HG03066 (cell line): Measurements from ENCODE around the gene LHFPL6.

Experiments used
- ATAC-seq: cut with Tn5 transposase; IDR thresholded peaks from one replicate; pipeline ENCODE4 v1.9.1; 2021; ENCODE audit warnings: low read depth; ENCODE audit not compliant: unreplicated experiment

Gene LHFPL6

DNA sequence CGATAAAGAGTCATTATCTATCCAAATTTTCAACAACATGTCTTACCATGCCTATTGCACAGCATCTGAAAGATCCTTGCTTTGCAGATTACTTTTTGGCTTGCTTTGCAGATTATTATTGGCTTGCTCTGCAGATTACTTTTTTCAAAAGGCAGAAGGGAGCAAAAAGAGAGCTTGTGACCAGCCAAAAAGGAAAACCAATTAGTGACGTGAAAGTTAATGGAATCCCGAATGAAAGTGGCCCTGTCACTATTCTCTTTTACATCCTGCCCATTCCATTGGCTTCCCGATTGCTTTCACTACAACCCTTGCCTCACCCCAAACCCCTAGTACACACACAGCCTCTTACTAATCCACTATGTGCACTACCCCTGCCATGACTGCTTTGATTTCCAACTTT, 81.3 kb downstream of the LHFPL6 start:
- ATAC-seq: no peak

DNA sequence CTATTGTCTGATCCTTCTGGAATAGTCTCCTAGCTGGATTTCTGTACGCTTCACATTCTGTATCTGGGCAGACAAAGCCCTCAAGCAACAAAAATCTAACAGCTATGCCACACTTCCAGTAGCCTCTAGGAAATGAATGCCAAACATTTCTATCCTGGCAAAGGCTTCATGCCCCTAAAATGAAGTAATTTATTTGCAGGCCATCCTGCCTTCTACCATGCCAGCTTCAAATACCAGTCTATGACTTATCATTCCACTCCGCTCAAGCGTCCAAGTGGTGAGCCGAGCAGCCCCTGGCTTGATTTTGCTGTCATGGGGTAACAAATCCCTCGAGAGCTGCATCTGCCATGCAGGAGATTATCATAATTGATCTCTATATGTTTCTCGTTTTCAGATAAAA, 86.9 kb downstream of the LHFPL6 start:
- ATAC-seq: no peak

DNA sequence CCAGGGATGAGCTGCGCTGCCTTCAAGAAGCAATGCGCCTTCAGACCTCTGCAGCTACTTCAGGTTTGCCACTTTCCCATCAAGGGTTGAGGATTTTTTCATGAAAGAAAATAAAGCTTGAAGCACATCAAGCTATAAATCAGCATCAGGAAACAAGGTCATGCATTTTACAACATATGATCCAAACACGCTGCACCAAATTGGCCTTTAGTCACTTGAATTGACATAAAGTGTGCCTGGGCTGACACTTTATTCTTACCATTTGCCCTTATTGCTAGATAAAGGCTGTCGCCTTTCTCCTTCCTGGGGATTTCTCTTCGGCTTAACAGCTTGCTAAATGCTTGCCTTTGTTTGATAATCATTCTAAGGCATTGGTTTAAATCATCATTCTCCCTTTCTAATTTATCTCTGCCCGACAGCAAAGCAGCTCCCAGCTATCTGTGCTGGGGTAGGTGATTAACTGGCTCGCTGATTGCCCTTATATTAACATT, 87.7 kb downstream of the LHFPL6 start:
- ATAC-seq: no peak

DNA sequence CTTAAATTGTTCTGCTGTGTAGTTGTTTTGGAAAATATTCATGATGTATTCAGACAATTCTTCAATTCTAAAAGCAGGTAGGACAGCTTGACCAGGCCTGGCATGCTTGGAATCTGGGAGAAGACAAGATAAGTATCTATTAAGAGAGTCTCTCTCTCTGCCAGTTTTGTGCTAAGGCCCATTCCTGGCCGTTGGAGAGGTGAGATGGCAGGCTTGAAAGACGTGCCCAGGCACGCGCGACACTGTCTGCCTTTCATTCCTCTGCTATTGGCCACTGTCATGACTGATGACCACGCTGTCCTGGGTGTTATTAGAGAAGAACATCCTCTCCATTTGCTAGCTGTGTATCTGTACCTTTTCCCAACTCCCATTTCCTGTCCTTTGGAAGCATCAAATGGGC, 90.3 kb downstream of the LHFPL6 start:
- ATAC-seq: no peak

DNA sequence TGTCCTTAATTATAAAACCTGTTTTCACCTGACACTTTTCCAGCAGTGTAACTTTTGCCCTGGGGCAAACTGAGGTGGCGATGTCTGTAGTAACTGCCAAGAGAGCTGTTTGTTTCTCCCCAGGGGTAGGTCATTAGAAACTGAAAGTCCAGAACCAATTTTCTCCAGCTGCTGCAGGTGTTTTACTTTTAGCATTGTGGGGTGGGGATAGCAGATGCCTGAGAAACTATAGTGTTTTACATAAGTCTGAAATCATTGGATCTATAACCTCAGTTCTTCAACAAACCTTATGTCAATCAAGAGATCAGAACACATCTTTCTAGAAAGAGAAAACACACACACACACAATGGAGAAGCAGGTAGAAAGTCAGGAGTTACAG, 92.7 kb downstream of the LHFPL6 start:
- peak; percentile 93 for ATAC-seq

DNA sequence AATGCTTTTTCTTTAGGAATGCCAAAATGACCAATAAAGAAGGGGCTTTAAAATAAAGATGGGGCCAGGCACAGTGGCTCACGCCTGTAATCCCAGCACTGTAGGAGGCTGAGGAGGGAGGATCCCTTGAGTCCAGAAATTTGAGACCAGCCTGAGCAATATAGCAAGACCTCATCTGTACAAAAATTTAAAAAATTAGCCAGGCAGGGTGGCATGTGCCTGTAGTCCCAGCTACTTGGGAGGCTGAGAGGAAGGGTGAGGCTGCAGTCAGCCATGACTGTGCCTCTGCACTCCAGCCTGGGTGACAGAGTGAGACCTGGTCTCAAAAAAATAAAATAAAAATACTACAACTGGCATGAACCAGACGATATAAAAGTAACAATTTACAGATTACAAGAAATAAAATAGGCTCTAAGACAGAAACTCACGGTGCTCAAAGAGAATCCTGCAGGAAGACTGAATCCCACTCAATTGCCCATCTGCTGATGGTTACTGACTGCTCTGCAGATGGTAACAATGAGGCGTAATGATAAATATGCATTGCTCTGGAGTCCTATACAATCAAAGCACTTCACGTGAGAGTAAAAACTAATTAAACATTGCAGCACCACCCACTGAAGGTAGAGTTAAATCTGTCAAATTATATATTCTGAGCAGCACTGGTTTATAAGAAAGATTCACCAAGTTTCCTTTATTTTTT, 93.2 kb downstream of the LHFPL6 start:
- no peak for ATAC-seq

DNA sequence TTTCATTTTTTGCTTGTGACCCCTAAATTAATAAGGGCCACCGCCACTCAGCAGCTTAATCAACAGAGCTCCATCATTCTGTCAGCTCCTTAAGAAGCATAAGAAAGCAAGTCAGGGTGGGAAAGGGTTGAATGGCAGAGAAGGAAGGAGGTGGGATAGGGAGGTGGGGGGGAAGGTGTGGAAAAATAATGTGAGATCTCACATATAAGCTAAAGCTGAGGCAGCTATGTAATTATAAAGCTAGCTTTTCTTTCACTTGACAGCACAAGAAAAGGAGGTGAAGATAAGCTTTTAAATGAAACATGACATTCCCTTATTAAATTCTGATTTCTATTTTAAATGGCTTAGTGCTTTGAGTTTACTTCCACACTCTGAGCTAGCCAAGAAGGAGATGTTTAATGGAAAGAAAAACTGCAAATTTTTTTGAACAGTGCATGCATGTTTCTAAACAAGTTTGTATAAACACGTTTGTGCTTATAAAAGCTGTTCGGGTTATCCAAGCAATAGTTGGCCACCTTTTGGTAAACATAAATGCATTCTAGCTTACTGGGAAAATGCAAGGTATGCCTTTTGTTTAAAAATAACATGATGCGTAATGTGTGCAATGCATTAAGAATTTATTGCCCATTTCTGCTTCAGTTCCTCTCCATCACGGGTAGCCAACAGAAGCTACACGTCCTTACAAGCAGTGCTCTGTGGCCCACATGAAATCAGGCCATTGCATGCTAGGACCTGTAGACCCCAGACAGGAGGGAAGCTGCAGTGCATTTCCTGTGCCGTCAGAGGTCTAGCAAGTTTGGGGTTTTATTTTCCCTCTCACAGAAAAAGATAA, 96.2 kb downstream of the LHFPL6 start:
- no peak for ATAC-seq

DNA sequence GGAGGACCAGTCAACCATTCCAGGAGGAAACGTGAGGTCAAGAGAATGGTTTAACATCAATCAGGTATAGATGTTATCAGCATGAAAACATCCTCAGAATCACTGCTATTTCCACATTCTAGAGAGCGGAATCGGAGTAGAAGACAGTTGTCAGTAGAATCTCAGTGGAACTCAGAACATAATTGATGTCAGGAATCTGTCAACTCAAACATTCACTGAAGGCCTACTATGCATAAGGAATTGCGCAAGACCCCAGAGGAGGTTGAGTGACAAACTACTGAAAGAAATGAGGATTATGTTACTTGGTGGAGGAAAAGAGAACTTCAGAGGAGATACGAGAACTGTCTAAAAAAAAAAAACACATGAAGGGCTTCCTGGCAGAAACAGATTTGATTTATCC, 97.8 kb downstream of the LHFPL6 start:
- ATAC-seq: no peak

DNA sequence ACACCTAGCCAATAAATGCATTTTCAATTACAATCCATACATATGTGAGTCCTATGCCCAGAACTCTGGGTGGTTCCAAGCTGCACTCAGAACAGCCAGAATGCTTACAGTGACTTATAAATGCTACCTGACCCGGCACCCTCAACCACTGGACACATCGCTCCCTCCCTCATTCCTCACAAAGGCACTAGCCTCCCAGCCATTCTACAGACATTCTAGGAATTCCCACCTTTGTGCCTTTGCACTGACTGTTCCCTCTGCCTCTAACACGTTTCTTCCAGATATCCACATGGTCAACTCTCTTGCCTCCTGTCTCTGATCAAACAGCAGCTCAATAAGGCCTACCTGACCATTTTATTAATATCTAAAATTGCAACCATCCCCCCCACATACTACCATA, 99.9 kb downstream of the LHFPL6 start:
- no peak for ATAC-seq

DNA sequence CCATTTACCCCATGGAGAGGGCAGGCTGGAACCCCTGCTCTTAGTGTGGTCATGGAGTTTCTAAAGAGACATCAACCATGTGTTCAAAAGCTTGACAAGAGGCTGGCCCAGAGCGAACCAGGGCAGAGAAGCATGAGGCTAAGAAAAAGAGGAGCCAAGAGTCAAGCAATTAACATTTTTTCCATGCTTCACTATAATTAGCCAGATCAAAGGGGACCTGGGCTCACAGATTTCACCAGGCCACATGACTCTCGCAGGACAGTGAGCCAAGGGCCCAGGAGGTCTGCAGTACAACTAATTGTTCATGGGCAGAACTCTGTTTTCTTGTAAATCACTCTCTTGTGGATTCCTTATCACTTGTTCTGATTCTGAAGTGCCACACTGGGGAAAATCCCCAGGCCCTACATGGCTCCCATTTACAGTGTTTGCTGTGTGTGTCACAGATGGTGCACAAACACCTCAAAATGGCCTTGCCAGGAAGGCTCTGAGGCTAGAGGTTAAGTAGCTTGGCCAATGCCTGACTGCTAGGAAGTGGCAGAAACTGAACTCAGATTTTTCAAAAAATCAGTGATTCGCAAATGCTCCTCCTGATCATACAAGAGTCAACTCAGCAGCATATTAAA, 101.2 kb downstream of the LHFPL6 start:
- ATAC-seq: no peak

DNA sequence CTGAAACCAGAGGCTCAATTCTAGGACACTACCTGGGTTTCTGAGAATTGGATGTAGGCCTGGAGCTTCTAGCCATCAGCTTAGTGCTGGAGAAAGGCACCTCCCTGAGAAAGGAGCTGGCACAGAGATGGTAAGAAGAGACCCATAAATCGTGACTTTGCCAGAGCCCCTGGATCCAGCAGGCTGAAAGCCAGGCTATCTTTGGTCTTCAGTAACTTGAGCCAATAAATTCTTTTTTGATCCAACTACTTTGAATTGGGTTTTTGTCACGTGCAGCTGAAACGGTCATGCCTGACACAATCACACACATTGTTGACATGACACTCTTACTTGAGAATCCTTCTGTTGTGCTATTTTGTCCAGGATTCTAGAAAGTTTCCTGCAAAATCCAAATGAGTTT, 103.4 kb downstream of the LHFPL6 start:
- no peak for ATAC-seq

DNA sequence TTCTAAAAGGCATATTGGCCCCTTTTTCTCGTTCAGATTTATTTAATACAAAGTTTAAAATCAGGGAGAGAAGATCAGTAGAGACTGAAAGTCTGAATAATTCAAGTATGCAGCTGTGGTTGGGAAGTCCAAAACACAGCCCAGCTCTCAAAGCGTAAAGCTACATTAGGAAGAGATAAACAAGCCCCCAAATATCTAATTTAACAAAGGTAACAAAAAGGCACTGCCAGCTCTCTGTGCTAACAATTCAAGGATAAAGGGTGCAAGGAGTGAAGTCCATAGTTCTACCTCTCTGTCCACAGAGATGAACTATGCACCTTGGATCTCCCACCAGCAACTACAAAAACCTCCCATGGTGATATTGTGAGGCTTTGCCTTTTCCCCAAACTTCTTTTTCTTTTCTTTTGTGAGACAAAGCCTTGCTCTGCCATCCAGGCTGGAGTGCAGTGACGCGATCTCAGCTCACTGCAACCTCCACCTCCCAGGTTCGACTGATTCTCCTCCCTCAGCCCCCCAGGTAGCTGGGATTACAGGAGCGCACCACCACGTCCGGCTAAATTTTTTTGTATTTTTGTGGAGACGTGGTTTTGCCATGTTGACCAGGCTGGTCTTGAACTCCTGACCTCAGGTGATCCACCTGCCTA, 104.4 kb downstream of the LHFPL6 start:
- no peak for ATAC-seq

DNA sequence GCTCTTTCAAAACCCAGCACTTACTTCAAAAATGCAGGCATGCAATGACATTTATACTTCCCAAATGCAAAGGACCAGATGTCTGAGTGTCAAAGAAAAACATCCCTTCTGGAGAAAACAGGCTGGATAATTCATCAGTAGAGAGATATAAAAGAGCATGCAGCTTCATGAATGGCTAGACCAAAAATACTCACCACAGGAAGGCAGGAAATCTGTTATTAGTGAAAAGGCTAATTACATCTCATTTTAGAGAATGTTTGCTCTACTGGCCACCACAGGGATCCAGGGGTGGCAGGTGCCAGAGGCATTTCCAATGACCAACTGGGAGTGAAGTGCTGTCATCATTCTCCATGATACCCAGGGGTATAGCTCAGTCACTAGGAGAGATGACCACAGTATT, 106.5 kb downstream of the LHFPL6 start:
- no peak for ATAC-seq

DNA sequence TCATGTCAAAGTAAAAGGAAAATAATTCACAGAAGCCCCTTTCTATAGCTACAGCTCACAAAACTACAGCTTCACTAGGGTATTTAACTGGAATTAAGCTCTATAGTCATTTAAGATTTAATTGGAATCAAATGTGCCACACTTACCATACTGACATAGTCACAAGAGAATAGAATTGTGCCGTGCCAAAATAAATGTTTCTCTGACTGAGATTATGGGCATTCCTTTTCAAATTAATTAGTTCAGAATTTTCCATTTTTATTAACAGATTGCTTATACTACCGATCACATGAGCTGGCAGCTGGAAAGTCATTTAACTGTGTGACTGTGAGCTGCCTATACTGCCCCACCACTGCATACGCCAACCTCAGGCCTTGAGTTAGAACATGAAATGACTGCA, 108.4 kb downstream of the LHFPL6 start:
- no peak for ATAC-seq

DNA sequence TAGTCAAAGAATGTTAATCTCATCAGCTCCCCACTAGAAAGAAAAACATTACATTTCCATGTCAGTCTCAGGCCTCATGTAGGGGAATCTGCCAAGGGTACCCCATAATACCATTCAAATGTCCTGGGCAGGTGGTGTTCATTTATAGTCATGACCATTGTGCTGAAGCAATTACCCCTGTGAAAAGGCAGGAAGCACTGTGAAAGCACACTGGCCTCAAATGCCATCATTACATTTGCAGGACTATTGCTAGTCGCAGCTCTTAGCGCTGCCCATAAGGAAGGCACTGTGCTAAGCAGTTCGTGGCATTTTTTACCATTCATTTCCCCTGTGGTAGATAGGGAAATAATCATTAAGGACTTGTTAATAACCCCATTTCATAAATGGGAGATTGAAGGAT, 109.0 kb downstream of the LHFPL6 start:
- ATAC-seq: no peak

DNA sequence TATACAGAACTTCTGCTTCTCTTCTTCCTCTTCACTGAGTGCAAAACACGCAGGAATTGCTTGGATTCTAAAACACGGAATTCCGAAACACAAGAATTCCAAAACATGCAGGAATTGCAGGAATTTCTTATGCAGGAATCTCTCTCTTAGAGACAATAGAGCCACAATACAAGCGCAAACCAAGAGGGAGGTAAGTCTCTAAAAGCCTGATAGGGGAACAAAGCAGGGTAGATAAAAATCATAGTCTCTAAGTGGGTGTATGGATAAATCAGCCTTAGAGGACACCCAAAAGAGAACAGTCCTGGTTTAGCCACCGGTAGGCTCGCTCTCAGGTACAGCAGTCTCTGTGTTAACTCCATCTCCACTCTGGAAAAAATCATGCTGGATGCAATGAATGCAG, 112.9 kb downstream of the LHFPL6 start:
- ATAC-seq: no peak

DNA sequence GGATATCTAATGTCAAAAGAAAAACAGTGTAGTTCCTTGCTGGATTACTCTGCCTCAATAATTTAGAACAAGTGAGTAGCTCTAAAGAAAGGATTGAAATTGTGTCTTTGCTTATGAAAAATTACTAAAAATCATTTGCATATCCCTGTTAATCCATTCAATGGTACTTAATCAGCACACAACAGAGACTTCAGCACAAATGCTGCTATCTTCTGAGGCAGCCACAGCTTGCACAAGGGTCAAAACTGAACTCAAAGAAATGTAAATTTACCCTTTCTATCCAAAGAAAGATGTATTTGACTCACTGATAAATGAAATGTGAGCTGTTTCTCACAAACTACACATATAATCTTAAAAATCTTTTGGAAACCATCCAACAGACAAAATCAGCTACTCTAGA, 116.2 kb downstream of the LHFPL6 start:
- ATAC-seq: no peak

DNA sequence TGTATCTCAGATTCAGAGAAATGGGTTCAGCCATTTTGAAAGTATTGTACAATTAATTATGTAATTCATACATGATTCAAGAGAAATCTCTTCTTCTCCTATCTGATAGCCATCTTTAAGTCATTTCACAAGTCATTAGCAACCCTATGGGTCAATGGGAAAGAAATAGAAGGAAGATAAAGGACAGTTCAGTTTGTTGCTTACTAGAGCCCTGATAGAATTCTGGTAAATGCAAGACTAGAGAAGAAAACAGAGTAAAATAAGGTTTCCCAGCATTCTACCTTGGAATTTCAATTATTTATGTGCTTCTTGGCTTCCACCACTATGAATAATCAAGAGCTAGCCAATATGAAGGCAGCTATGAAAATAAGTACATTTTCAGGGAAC, 117.7 kb downstream of the LHFPL6 start:
- ATAC-seq: no peak

DNA sequence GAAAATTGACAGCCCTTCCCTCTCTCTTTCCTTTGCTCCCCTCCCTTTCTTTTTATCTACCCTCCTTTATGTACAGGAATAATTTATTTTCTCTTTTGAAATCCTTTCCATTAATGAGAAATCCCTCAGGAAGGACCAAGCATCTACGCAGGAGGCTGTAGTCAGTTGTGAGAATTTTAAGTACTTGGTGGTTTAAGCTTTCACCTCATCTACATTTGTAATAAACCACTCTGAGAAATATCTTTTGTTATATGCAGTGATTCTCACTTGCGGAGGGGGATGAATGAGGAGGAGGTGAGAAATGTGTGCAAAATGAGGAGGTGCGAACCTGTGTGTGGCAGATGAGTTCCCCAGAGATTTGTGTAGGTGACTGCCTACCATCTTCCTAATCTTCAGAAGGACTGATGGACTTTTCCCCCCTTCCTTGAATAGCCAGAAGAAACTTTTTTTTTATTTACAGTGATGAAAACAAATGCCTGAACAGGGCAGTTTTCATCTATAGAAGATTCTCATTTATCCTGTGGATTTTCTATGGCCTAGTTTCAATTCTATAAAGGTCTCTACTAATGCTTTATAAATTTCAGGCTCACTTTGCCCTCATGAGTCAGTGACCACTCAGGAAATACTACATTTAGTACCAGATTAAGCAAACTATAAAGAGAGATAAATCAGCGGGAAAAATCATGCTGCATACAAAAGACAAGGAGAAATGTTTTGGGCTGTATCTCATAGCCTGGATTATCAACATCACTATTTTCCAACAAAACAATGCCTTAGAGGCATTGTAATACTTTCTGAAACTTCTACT, 118.3 kb downstream of the LHFPL6 start:
- no peak for ATAC-seq

DNA sequence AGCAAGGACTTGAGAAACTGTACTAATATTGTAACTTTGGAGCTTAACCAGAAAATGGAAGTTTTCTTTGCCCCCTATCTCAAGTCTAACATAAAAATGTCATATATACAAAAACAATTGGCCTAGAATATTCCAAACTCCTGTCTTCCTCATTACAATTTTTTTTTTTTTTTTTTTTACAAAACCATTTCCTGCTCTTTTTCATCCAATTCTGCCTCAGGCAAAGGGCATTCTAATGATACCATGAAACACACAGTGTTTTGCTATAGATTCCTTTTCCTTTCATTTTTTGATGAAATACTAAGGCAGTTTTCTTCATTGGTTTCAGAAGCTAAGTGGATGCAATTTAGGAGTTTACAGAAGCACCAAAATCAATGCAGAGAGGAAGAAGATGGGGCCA, 119.7 kb downstream of the LHFPL6 start:
- ATAC-seq: no peak
